GM18858 (cell line): ENCODE measurements around the gene RHOA.
"Not testable (repeated sequence)": the region's sequence is repeated elsewhere in the genome, so short reads cannot be mapped to it uniquely, and the experiment has no call there.

Experiments
- ATAC-seq: cut with Tn5 transposase; IDR thresholded peaks from one replicate; pipeline ENCODE4 v1.9.1; 2021; ENCODE audit not compliant: unreplicated experiment

RHOA gene

DNA sequence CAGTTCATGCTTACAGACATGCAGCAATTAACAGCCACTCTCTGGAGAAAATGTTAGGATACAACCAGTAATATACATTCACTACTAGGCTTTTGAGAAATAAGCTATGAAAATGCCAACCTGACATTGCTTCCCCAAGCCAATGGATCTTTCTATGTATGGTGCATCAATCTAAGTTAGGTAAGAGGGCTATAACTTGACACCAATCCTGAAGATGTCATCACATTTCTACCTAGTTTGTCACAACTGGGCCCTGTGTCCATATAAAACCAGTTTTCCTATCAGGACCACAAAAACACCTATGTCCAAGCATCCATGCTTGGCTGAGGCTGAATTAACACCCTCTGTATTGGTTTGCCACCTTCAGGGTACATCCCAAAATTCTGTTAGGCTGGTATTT is 39.8 kb downstream of the RHOA start:
- no peak for ATAC-seq

DNA sequence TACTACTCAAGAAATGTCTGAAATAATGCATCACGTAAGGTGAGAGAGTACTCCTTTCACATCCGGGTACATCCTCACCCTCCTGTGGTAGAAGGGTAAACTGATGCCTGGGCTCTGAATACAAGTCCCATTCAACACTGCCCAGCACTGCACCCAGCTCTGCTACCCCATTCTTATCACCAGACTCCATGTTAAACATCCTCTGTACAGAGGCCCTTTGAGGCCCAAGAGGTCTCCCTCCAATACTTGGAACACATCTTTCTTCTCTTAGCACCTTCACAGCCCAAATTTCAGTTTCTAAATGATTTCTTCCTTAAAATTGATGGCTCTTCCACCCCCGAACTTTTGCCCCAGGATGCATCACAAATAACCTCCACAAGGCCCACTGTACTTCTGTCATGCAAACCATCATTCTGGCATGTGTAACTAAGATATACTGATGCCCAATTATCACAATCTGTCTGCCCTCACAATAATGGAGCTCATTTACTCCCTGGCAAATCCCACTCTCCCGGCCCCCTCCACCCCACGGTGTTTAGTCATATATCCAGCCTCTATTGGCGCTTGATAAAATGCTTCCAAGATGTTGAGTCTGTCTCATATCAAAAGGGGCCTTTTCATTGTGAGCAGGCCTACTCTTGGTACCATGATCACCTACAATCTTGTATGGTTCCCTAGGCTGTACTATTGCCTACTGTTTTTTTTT is 41.0 kb downstream of the RHOA start:
- no peak for ATAC-seq

- ATAC-seq = no peak
Measured at GRCh38 chr3:49362561-49362960, 49.2 kb downstream of the RHOA start.

GRCh38 chr3:49359623-49360022 is 52.2 kb downstream of the RHOA start:
- ATAC-seq = no peak

DNA sequence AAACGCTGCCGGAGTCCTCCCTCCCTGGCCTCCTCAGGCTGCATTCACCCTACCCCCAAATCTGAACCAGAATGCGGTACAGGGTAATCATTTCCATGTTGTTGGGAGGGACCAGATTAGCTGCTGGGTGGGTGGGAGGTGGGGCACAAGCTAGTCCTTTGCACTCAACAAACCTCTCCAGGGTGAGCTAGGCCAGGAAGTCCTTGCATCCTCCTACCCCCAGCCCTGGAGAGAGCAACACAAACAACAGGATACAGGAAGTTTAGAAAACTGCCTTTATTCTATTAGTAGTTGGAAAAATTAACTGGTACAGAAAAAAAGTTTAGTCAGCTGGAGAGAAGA is 52.9 kb downstream of the RHOA start:
- ATAC-seq = no peak

GRCh38 chr3:49358217-49358883 is 53.4 kb downstream of the RHOA start, which contains the start of gene GPX1:
GPX1 (minus strand) TSS chr3:49358353; CDS start chr3:49358278, 75 bp downstream.
- ATAC-seq = peak; percentile 69

- not testable (repeated sequence) for ATAC-seq
Measured at GRCh38 chr3:49357443-49358216, 54.1 kb downstream of the RHOA start.

- not testable (repeated sequence) for ATAC-seq
Measured at GRCh38 chr3:49357095-49357442, 54.7 kb downstream of the RHOA start.

- no peak for ATAC-seq
Measured at GRCh38 chr3:49352890-49353421, 58.8 kb downstream of the RHOA start.

- no peak for ATAC-seq
Measured at GRCh38 chr3:49352281-49352680, 59.5 kb downstream of the RHOA start.

DNA sequence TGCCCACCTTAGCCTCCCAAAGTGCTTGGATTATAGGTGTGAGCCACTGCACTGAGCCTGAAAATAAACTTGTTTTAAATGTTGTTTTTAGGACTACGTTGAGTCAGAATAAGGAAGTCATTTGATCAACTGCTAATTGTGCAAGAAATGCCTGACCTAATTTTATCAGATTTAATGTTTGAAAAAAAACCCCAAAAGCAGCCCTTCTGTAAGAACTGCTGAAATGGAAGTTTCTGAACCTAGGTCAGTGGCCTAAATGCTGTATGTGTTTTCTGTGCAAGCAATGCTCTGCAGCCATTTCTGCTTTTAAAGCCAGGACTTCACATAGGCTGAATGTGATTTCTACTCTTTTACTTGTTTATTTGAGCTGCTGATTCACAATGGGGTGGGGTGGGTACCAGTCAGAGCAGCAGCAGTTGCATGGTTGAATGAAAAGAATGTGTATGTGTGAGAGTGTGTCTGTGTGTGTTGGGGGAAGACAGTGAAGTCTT is 60.2 kb downstream of the RHOA start:
- no peak for ATAC-seq

GRCh38 chr3:49349348-49350114 is 62.2 kb downstream of the RHOA start:
- ATAC-seq = no peak

DNA sequence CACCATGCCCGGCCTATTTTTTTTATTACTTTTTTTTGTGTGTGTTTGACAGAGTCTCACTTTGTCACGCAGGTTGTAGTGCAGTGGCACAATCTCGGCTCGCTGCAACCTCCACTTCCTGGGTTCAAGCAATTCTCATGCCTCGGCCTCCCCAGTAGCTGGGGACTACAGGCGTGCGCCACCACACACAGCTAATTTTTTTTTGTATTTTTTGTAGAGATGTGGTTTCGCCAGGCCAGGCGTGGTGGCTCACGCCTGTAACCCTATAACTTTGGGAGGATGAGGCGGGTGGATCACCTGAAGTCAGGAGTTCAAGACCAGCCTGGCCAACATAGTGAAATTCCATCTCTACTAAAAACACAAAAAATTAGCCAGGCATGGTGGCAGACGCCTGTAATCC is 63.4 kb downstream of the RHOA start:
- not testable (repeated sequence) for ATAC-seq

- no peak for ATAC-seq
Measured at GRCh38 chr3:49346797-49347251, 65.0 kb downstream of the RHOA start.

DNA sequence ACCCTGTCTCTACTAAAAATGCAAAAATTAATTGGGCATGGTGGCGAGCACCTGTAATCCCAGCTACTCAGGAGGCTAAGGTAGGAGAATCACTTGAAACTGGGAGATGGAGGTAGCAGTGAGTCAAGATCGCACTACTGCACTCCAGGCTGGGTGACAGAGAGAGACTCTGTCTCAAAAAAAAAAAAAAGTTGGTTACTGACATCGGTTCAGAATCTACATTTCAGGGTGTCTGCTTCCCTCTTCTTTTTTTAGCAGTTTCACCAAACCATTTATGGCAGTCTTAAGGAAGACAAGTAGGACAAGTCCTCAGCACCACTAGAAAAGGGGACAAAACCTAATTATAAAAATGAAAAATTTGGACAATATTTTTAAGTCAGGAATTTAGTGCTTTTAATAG is 68.6 kb downstream of the RHOA start:
- ATAC-seq = no peak

DNA sequence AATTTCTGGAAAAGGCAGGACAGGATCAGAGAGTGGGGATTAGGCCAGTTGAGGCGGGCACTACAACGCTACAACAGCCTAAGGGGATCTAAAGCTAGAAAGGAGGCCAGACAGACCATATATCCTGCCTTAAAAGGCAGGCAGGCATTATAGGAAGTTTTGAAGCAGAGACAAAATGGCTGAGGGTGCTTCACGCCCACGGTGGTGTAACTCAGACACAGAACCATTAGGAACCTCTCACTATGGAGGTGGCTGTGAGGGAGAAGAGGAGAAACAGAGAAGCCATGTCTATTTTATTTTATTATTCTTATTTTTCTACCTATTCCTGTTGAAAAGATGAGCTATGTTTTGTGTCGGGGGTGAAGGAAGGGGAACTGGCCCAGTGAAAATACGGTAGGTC is 69.8 kb downstream of the RHOA start:
- ATAC-seq = no peak

GRCh38 chr3:49339941-49340800 is 71.6 kb downstream of the RHOA start, which contains the start of gene USP4:
USP4 (minus strand) TSS chr3:49340053; CDS start chr3:49340024, 29 bp downstream.
- peak; percentile 79 for ATAC-seq

DNA sequence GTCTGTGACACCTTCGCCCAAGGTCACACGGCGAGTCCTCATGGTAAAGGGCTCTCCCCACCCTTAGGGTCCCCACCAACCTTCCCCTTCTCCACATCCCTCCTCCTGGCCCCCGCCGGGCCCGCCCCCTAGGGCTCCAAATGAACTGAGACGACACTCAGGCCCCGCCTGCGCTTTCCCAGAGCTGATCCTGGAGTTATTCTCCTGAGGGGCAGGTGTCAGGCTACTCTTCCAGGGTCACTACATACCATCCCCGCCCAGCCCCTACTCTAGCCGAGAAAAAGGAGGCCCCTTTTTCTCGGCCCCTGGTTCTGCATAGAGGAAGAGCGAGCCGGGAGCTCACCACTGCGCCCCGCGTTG is 72.2 kb downstream of the RHOA start:
- peak; percentile 8 for ATAC-seq

DNA sequence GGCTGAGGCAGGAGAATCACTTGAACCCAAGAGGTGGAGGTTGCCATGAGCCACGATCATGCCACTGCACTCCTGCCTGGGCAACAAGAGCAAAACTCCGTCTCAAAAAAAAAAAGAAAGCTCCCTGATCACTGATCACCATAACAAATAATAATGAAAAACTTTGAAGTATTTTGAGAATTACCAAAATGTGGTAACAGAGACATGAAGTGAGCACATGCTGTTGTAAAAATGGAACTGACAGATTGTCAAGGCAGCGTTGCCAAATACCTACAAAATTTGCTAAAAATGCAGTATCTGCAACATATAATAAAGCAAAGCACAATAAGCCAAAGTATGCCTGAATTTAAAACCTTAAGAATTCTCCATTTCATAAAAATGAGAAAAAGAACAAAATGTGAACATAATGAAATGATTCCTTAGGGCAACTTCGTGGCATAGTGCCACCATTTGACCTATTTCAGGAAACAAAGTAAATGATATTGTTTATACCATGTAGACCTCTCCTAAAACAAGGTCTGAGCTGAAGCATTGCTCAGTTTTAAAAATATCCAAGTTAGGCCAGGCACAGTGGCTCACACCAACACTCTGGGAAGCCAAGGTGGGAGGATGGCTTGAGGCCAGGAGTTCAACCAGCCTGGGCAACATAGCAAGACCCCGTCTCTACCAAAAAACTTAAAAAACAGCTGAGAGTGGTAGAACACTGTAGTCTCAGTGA is 77.7 kb downstream of the RHOA start:
- no peak for ATAC-seq
